AG04449 (cell line): ENCODE data around the gene DGKB.
"Not testable (repeated sequence)": the region's sequence is repeated elsewhere in the genome, so short reads cannot be mapped to it uniquely, and the experiment has no call there.

Experiments
- CTCF ChIA-PET: fragments of 350-600 bp; formaldehyde crosslinking; extraction: SDS; loops from one replicate; lab custom pipeline; 2021; ENCODE audit warnings: antibody characterized with exemption; lab: Yijun Ruan, JAX
- POLR2A ChIA-PET: fragments of 400-600, 350-600 bp; formaldehyde crosslinking; extraction: SDS; loops from one replicate; lab custom pipeline; 2020; ENCODE audit warnings: antibody characterized with exemption, inconsistent platforms; lab: Yijun Ruan, JAX
- DNase-seq: peaks from one replicate; pipeline ENCODE4 v3.0.0-alpha.2; 2010; ENCODE audit warnings: low read depth, low spot score
- H3K4me3 ChIP-seq: 2 replicates; pipeline ENCODE4 v1.5.1; 2011; ENCODE audit warnings: low read depth, mild to moderate bottlenecking, control low read depth, low read length
- TF ChIP-seq, protein P1 (sequence below): IDR thresholded peaks from one replicate; pipeline ENCODE4 v1.5.1; 2011; ENCODE audit warnings: mild to moderate bottlenecking, moderate library complexity, low read length, control low read depth, inconsistent platforms; ENCODE audit not compliant: insufficient read depth; ENCODE audit errors: missing control alignments

DGKB gene

DNA sequence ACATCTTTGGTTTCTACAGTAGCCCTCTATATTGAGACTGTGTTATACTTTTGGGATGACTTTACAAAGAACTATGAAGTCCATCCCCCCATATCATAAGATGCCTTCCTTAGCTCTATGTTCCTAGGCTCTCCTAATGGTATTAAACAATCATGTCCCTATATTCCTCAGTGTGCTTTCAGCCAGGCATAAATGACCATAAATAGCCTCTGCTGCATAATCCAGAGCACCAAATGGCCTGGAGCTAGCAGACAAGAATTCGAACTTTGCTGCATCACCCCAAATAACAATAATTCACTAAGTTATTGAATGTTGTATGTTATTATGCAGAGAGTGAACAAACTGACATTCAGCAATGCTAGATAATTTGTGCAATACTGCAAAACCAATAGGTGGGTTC is 405.2 kb downstream of the DGKB start:
- no peak overlapping the region for H3K4me3 ChIP-seq
- TF ChIP-seq, protein P1, sequence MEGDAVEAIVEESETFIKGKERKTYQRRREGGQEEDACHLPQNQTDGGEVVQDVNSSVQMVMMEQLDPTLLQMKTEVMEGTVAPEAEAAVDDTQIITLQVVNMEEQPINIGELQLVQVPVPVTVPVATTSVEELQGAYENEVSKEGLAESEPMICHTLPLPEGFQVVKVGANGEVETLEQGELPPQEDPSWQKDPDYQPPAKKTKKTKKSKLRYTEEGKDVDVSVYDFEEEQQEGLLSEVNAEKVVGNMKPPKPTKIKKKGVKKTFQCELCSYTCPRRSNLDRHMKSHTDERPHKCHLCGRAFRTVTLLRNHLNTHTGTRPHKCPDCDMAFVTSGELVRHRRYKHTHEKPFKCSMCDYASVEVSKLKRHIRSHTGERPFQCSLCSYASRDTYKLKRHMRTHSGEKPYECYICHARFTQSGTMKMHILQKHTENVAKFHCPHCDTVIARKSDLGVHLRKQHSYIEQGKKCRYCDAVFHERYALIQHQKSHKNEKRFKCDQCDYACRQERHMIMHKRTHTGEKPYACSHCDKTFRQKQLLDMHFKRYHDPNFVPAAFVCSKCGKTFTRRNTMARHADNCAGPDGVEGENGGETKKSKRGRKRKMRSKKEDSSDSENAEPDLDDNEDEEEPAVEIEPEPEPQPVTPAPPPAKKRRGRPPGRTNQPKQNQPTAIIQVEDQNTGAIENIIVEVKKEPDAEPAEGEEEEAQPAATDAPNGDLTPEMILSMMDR, result no peak
- POLR2A ChIA-PET, result no interaction called here
- CTCF ChIA-PET, result no interaction called here
- DNase-seq, result no peak

DNA sequence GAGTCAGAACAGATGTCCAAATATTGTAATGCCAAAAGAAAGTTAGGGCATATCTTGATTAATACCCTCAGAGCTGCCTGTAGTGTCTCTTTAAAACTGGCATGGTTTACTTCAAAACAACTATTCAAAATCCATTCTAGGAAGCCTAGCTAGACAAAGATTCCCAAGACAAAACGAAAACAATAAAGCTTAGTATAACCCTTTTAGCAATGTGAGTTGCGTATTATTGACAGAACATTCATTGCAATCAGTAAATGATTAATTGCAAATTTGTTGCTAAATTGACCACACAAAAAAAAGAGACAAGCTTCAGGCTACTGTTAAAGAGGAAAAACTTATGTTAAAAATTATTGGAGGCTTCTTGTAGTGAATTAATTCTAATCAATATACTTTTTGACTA is 406.9 kb downstream of the DGKB start:
- POLR2A ChIA-PET, result no interaction called here
- no peak for DNase-seq
- H3K4me3 ChIP-seq, result no peak overlapping the region
- CTCF ChIA-PET, result interaction anchor here (0.9 kb wide), 1 partner anchor 38 kb away, joined by 3 read pairs; no protein-coding TSS in a partner anchor
- TF ChIP-seq, protein P1, result no peak

DNA sequence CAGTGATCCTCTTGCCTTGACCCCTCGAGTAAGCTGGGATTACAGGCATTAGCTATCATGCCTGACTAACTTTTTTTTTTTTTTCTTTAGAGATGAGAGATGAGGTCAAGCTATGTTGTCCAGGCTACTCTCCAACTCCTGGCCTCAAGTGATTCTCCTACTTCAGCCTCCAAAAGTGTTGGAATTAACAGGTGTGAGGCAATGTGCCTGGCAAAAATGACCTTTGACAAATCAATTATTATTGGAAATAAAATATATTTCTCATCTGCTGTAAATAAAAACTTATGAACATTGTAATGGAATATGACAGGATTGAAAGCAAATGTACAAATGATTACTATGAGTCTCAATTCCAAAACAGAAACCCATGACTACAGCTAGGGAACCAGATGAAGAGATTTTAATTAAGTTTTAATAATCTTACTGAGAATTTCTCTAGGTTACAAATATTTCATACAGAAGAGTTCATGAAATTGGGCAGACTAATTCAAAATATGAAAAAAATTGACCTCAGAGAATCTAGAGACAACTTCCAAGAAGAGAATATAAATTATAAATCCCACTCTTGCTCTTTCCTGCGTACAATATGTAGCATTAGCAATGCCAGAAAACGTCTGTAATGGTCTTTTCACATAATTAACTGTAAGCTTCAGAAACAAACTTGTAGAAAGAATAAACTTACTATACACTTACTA is 414.7 kb downstream of the DGKB start:
- CTCF ChIA-PET, result no interaction called here

DNA sequence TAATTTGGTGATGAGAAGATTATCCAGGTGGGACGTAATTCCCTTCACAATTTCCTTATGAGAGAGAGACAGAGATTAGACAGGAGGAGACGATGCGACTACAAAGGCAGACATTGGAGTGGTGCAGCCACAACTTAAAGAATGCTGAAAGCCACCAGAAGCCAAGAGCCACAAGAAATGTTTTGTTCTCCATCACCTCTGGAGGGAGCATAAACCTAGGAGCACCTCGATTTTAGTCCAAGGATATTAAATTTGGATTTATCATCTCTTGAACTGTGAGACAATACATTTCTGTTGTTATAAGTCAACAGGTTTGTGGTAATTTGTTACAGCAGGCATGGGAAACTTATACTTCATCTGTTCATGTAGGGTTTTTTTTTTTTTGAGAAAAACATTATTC is 418.9 kb downstream of the DGKB start:
- H3K4me3 ChIP-seq, result no peak overlapping the region
- no peak for DNase-seq
- TF ChIP-seq, protein P1, result no peak
- CTCF ChIA-PET, result no interaction called here
- POLR2A ChIA-PET, result no interaction called here

More for the DNA sequence above, 414.7 kb downstream of the DGKB start:
- TF ChIP-seq, protein P1, result no peak
- POLR2A ChIA-PET, result no interaction called here
- H3K4me3 ChIP-seq, result no peak overlapping the region
- DNase-seq, result no peak

DNA sequence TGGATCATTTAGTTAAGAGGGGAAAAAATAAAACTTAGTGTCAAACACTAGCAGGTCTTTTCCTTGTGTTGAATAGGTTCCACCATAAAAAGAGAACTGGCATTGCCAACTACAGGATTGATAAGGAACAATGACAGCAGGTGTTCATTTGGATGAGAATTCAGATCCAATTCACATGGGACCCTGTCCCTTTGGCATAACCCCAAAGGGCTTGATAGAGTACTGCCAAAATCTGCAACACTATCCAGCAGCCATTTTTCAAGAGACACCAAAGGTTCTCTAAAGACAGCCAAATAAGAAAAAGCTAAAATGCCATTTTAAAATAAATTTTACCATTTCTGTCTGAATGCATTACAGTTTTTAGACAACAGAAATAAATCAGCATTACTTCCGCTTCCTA is 422.3 kb downstream of the DGKB start:
- CTCF ChIA-PET, result no interaction called here
- POLR2A ChIA-PET, result no interaction called here
- DNase-seq, result no peak
- H3K4me3 ChIP-seq, result no peak overlapping the region
- TF ChIP-seq, protein P1, result no peak

DNA sequence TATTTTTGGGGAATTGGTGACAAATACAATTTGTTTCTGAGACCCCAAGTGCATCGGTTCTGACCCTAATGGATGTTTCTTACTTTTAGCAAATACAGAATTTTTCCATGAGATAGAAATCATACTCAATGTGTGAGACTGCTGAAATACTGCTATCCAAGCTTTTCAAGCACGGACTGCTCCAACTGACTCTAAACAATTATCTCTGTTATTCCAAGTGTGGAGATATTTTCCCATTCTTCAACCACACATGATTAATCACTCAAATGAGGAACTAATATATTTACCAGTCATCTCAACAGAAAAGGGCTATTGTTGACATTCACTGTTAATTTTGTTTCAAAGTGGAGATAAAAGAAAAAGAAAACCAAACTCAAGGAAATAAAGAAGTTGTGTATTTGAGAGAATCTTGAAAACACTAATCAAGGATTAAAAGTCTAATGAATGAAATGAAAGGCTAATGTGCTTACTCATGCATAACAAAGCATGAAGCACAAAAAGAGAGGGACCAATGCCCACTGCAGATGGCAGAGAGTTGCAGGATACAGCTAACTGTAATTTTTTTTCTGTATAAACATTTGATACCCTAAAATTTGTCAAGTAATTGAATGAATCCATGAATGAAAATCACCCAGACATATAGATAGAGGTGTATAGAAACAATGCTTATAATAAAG is 423.6 kb downstream of the DGKB start:
- CTCF ChIA-PET, result no interaction called here

DNA sequence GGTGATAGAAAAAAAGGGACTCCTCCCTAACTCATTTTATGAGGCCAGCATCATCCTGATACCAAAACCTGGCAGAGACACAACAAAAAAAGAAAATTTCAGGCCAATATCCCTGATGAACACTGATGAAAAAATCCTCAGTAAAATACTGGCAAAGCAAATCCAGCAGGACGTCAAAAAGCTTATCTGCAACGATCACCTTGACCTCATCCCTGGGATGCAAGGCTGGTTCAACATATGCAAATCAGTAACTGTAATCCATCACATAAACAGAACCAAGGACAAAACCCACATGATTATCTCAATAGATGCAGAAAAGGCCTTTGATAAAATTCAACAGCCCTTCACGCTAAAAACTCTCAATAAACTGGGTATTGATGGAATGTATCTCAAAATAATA is 440.8 kb downstream of the DGKB start:
- POLR2A ChIA-PET, CTCF ChIA-PET, DNase-seq, H3K4me3 ChIP-seq: not testable (repeated sequence)

More for the DNA sequence above, 423.6 kb downstream of the DGKB start:
- TF ChIP-seq, protein P1, result no peak
- no peak overlapping the region for H3K4me3 ChIP-seq
- POLR2A ChIA-PET, result no interaction called here
- DNase-seq, result no peak

DNA sequence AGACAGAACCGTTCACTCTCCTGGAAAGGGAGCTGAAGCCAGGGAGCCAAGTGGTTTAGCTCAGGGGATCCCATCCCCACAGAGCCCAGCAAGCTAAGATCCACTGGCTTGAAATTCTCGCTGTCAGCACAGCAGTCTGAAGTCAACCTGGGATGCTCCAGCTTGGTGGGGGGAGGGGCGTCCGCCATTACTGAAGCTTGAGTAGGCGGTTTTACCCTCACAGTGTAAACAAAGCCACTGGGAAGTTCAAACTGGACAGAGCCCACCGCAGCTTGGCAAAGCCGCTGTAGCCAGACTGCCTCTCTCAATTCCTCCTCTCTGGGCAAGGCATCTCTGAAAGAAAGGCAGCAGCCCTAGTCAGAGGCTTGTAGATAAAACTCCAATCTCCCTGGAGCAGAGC is 443.7 kb downstream of the DGKB start:
- DNase-seq, H3K4me3 ChIP-seq, POLR2A ChIA-PET: not testable (repeated sequence)
- CTCF ChIA-PET, result interaction anchor here (0.8 to 4.8 kb wide), 4 partner anchors 11 to 1178 kb away, joined by 3 to 48 read pairs (median 14); no protein-coding TSS in a partner anchor
